Fibroblast of gingiva (primary cell): ENCODE results near the gene TIGAR.

Source experiments
- DNase-seq: peaks from one replicate; pipeline ENCODE4 v3.0.0-alpha.2; 2011; ENCODE audit warnings: low read depth

The TIGAR gene

DNA sequence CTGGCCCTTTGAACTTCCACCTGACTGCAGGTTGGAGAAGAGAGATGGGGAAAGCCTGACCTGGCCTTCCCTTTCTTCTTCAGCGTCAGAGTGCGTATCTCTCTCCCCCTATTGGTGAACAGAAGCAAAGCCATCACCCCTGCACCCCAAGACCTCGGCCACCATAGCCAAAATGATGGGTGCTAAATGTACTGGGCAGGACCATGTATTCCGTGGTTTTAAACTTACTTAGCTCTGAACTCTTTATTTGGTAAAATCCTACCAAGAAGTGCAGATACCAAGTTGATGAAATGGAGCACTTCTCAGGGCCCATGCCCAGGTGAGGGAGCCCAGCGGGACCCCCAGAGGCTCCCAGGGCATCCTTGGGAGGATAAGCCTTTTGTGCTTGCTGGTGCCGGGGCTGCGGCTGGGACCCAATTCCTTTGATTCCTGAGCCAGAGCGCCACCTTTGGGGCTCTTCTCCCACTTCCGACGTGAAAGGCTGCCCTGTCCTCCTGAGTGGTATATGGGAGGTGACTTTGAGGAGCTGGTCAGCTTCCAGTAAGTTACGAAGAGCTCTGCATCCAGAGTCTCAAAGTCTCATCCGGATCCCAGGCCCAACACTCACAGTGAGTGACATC is 38.0 kb upstream of the TIGAR start:
- no peak for DNase-seq

DNA sequence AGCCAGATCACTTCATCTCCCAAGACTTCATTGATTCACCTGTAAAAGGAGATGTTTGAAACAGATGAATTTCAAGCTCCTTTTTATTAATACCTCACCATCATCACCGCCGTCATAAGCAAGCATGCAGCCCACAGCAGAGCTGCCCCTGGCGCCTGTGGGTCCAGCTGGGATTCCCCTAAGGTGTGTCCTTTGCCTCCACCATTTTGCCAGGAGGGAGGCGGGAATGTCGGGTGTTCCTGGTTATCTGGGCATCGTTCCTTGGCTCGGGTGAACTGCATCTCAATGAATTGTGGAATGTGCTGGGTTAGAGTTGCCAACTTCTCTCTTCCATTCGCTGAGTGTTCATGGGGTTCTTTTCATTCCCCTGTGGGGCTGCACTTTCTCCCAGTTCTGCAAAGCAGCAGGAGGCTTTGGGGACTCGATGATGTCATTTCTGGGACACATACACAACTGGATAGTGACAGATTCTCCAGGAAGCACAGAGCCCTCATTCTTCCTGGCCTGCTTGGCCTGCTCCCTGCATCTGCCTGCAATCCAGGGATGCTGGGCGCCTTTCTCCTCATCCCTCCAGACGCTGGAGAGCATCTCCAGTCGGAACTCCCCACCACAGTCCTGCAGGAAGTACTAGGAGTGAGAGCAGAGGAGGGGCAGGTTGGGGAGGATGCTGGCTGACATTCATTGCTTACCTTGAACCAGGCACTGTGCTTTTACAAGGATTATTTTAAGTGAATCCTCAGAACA is 37.3 kb upstream of the TIGAR start:
- no peak for DNase-seq

DNA sequence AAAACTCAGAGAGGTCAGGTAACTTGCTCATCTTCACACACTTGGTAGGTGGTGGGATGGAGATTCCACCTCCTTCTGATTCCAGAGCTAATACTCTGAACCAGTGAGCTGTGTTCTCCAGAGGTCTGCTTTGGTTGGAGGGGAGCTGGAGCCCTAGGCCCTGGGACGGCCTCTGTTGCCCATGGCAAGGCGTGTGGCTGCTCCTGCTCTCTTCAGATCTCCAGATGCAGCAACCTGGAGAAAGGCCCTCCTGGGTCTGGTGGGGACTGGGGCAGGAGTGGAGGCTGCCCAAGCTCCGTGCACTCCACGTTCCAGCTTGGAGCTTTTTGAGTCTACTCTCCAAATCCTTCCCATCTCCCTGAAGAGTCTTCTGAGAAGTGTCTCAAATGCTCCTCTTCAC is 36.7 kb upstream of the TIGAR start:
- no peak for DNase-seq

DNA sequence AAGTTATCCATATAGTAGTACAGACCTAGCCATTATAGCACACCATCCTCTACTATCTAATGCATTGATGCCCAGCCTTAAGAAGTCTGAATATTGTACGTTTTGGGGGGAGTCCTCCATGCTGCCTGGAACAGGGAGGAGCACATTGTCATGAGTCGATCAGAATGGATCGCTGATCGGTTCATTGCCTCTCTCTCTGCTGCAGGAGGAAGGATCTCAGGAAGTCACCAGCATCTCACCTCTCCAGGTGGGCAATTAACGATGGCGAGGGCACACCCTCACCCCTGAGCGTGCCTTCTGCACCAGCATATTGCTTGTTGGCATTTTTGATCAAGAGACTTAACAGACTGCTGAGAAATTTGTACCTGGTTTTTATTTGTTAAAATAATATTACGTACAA is 35.9 kb upstream of the TIGAR start:
- no peak for DNase-seq

DNA sequence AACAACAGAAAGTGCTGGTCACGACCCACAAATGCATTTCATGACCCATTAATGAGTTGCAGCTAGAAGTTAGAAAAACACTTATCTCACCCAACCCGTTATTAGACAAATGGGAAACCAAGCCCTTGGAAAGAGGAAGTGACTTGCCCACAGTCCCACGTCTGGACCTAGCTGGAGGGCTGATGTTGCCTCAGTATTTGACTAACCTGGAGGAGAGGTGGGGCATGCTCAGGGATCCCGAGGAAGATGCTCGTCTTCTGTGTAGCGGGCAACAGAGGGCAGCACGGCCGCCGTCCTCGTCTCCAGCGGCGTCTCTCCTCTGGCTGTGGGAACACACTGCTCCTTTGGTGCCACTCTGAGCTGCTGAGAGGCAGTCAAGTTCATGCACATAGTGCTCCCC is 34.8 kb upstream of the TIGAR start:
- no peak for DNase-seq

DNA sequence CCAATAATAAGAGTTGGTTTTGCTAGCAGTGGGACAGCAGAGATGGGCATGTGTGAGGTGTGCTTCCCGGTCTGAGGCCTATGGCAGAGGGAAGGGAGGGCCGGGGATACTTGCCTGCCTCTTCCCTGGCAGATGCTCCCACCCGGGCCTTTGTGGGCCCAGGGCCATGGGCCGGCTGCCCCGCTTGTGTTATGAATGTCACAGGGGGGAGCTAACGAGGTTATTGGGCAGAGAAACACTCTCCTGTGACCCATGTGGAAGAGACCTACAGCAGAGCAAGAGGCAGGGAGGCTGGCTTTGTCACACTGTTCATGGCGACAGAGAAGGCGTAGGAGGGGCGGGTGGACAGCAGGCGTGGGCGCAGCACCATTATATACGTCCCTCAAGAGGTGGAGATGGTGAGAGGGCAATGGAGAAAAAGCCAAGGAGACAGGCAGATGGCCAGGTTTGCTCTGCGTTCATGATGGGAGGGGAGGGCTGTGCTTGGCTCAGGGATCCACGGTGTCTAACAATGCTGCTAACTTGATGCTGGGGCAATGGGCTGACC is 34.2 kb upstream of the TIGAR start:
- DNase-seq = no peak

DNA sequence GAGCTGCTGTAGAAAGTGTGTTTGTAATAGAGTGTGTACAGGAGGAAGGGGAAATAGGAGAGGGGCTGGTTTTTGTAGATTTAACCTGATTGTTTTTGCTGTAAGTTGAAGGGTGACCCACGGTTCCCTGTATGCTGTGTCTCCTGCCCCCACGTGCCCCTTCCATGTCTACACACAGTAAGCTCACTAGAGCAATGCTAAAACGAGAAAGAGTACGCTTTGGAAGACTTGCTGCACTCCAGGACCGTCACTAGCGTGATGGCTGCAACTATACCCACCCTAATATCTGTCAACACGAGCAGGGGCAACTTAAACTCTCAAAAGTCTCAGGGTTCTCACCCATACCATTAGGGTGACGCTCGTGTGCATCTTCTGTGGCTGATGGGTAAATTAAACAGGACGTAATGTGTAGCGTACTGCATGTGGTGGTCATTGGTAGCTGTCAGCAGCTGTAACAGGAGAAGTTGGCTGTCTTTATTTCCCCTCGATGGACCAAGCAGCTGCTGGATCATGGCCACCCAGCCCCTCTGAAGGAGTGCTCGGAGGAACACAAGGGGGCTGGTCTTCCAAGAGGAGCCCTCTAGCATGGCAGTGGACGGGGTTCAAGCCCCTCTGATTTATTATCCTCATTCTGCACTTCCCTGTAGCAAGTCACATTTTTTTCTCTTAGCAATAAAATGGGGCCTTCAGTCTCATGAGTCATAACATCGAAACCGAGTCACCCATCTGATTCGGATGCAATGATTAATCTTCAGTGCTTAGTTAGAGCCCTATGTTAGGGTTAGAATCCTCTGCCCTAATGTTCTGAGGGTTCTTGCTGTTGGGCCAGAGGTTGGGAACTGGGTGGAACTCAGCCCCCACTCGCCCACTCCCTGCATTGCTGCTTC is 33.4 kb upstream of the TIGAR start:
- DNase-seq = no peak

DNA sequence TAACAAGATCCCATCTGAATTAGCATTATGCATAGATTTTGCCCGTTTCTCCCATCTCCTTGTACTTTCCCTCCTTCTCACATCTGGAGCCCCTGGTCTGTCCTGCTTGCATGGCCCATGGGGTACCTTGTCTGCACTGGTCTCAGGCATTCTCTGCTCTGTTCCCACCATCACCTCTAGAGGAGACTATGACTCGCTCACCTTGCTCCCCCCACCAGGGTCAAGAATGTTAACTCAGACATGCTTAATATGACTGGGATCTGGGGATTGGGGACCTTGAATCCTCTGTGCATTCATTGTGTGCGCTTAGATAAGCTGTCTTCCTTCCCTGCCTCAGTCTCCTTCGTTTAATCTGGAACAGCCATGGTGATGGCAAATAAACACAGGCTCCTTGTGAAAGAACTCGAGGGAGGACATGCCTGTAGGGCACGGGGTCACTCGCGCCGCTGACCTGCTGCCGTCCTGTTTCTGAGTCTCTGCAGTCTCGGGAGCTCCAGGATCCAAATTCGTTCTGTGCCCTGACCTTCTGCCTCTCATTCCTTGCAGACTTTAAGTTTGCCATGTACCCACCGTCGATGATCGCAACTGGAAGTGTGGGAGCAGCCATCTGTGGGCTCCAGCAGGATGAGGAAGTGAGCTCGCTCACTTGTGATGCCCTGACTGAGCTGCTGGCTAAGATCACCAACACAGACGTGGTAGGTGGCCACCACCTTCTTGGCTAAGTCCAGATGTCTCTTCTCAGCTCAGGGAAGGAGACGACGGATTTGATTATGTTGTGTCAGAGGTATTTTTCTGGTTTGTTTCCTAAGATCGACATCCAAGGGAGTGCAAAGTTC is 32.5 kb upstream of the TIGAR start:
- DNase-seq = no peak

DNA sequence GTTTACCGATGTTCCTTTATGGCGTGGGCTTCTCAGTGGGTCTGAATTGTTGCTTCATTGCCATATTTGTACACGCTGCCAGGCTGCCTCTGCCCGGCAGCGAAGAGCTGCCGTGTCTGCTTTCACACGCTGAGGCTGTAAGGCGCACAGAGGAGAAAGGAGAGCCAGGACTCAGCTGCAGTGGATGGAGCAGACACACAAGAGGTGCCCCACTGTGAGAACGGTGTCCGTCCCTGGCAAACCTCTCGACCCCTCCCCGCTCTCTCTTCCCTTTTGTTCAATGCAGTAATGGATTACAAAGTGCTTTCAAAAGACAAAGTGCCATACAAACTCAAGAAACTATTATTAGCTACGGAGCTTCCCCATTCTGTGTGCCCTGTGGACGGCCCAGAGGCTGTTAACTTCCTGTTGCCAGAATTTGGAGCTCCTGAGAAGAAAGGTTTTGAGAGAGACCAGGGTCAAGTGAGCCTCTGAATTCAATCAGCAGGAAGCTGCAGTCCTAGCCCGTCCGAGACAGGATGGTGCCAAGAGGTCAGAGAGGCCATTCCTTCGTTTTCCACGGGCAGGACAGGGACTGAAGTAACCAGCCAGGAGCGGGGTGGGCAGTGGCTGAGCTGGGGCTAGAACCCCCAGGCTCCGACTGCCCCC is 31.7 kb upstream of the TIGAR start:
- no peak for DNase-seq

DNA sequence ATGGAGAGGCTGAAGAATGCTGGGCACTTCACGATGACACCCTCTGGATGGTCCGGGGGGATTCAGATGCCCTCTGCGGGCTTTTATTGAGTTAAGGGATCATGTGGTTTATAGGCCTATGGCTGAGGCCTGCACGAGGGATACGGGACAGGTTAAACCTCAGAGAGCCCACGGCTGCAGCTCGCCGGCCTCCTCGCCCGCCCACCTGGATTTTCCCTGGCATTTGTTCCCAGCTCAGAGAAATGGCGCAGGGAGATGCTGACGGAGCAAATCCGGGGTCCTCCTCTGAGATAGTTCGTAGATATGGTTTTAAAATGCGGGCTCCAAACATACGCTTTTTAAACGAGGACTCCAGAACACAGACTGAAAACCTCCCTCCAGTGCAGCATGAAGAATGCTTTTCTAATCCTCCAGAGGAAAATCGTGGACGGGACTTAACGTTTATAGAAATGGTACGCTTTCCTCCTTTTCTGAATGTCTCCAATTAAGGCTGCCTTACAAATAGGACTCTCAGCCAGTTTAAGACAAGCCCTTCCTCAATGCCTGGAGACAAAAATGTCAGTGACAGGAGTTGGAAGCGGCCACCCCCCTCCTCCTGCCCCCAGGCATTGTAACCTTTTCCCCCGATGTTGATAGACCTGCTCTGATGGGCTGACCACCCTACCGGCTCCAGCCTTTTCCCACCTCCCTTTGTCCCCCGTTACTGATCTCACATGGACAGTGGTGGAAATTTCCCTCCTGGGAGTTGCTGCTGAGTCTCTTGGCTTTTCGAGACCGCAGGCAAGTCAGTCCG is 30.8 kb upstream of the TIGAR start:
- no peak for DNase-seq

DNA sequence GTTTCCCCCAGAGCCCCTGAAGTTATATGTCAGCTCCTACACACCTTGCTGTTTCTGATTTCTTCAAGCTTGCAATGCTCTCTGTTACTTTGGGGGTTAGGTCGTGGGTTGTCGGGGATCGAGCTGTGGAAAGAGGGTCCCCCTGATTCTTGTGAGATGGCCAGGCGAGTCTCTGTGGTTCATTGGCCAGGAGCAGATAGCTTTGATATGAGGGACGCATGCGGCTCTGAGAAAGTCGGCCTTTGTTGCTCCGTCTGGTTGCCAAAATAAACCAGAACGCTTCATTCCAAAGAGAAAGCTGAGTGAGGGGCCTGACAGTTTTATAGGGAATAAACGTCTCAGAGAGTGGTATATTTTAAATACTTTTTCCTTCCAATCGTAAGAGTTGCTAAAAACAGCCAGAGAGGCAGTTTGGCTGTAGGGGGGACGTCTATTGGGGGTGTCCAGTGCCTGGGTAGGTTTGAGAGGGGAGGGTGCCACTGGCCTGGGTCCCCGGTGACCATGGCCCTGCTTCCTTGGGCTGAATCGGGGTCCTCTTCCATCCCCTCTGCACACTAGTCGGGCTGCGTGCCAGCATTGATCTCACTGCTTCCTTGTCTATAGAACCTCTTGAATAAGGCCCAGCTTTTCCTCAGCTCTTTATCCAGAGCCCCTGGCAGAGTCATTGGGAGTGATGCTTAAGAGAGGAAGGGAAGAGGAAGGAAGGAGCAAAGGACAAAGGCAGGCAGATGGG is 28.5 kb upstream of the TIGAR start:
- no peak for DNase-seq

DNA sequence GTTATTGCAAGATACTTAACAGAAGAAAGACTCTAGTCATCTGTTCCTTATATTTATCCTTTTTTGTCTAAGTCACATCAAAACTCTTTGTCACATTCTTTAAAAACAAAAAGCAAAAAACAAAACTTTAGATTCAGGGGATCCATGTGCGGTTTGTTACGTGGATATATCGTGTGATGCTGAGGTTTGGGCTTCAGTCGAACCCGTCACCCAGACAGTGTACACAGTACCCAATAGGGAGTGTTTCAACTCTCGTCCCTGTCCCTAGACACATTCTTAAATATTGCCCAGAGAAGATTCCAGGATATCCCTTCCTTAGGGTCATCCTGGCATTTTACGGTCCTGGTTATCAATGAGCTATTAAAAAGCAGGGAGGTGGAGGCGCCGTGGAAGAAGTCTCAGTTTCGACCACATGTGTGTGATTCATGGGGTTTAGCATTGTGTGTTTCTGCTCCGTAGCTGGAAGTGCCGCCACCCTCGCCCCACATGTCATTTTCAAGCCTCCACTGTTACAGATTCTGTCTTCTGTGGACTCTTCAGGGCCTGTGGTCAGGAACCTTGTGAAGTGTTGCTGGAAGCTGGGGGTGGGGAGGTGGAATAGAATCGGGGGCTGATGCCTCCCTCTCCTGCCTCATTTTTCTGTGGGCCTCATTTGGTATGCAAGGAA is 27.6 kb upstream of the TIGAR start:
- DNase-seq = no peak

DNA sequence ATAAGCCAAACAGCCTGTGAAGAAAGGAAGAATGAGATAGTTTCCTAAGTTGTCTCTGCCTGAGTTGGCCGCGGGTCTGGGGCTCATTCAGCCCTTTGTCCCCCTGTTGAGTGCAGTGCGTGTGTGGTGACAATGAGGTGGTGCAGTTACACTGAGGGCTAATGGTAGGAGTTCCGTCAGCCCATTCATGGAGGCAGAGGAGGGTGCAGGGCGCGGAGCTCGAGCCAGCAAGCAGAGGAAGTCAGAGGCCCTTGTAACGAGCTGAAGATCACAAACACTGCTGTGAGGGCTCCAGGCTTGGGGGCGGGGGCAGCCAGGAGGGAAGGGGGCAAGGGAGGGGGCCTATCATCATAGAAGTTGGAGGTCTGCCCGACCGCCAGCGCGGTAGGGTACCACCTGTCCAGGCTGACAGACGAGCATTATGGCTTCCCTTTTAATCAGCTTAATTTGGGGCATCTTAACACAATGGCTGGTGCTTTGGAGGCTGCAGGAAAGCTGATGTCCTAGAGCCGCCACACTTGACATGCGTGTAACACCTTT is 27.0 kb upstream of the TIGAR start:
- DNase-seq = no peak

DNA sequence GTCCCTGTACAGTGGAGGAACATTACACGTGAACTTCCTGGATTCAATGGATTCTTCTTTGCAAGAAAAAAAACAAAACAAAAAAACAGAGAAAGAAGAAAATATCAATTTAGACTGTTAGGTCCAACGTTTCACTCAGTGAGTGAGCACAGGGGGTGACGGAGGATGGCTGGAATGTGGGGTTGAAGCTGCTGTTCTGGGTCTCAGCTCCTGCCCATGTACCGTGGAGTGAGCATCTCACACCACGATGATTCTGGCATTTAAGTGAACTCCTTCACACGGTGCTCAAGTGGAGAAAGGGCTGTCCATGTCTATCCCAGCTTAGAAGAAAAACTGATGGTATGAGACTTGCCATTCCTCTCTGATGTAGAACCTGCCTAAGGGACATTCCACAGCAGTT is 24.3 kb upstream of the TIGAR start:
- DNase-seq = no peak

DNA sequence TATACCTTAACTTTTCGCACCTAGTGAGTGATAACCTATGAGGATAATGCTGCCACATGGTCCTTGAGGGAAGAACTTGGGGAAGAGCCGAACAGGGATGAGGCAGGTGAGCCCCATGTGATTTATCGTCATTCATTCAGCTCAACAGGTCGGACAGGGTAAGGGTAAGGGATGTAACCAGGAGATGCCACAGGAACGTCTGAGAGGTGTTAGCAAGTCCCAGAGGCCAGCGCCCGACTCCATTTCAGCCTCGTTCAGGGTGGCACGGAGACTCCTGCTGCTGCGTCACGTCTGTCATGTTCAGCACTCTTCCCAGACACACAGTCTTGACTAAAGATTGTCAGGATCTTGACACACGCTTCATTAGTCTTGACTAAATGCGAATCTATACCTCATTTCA is 23.4 kb upstream of the TIGAR start:
- no peak for DNase-seq

DNA sequence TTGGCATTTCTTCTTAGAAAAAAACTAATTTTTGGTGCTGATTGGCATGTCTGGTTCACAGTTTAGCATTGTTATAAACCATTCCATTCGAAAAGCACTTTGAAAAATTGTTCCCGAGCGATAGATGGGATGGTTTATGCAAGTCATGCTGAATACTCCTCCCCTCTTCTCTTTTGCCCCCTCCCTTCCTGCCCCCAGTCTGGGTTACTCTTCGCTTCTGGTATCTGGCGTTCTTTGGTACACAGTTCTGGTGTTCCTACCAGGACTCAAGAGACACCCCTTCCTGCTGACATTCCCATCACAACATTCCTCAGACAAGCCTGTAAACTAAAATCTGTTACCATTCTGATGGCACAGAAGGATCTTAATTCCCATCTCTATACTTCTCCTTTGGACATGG is 20.1 kb upstream of the TIGAR start:
- no peak for DNase-seq

DNA sequence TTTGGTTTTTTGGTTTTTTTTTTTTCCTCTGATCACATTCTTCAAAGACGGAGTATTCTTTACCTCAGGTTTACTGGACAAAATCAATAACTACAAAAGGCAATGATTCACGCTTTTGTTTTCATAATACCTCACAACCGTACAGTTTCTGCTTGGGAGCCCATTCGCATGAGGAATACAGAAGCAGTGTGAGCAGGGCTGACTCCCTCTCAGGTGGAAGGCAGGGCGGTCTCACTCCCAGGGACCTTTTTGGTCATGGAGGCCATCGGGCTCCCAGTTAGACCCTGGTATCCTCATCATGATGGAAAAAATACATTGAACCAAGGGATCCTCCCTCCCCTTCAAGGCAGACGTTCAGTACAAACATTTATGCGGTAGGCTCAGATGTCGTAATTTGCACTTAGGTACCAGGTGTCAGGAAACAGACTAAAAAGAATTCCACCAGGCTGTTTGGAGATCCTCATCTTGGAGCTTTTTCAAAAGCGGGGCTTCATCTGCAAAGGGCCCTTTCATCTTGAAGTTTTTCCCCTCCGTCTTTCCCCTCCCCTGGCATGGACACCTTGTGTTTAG is 19.0 kb upstream of the TIGAR start:
- DNase-seq = no peak

DNA sequence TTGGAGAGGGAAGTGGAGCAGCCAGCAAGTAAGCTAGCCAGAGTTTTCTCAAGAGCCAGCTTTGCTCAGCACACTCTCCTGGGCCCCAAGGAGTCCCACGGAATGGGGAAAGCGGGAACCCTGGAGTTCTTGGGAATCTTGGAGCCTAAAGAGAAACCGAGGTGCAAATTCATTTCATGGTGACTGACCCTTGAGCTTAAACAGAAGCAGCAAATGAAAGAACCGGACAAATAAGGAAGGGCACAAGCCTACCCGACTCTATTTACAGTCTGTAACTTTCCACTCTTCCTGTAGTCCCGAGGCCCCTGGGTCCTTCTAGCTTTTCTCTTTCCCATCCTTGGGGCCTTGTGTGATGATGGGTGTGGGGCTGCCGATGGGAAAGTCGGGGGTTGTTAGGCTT is 18.1 kb upstream of the TIGAR start:
- DNase-seq = no peak

DNA sequence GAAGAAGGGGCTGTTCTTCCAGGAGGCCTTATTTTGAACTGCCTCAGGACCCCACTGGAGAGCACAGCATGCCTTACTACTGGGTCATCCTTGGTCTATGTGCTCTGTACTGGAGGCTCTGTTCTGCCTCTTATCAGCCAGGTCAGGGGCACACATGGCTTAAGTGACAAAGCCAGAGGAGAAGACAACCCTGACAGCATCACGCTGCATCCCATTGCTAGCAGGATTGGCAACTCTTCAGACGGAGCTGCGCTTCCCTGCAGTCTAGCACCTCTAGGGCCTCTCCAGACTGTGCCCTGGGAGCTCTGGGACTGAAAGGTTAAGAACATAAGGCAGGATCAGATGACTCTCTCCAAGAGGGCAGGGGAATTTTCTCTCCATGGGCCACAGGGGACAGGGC is 17.3 kb upstream of the TIGAR start:
- no peak for DNase-seq
